Cardiac fibroblast (primary cell): Measurements from ENCODE around the gene STK10.

Experiments
- DNase-seq, 2 donors: peaks; one replicate each; pipeline versions ENCODE4 v3.0.0 to v3.0.0-alpha.2; 2010; ENCODE audit warnings: low read depth in 2 of 2
- H3K4me3 ChIP-seq, 2 donors: replicated peaks in 1 of 2; 1 replicate in 1 of 2; 2 replicates in 1 of 2; pipeline ENCODE4 v1.5.1; 2011; ENCODE audit warnings: low read depth in 2 of 2, low read length in 2 of 2, mild to moderate bottlenecking in 2 of 2, moderate library complexity in 1 of 2
- TF ChIP-seq, protein P1 (sequence below): IDR thresholded peaks from one replicate; pipeline ENCODE4 v1.5.1; 2011; ENCODE audit warnings: low read depth, mild to moderate bottlenecking, low read length, inconsistent platforms

Gene STK10

DNA sequence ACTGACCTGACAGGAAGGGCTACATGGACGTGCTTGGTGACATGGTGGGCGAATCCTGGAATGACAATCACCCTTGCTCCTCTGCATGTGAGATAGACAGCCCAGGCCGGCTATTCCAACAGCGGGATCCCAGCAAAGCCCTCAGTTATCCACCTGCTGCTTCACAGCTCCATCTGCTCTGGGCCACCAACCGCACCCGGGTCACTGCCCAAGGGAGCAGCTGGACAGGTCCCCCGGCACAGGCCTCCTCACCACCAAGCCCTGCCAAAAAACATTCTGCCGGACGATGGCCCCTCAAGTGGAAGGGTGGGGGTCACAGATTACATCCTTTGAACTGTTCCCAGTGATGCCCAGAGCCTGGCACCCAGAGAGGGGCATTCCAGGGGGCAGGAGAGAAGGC, 39.6 kb downstream of the STK10 start:
- no peak overlapping the region for H3K4me3 ChIP-seq
- TF ChIP-seq, protein P1, sequence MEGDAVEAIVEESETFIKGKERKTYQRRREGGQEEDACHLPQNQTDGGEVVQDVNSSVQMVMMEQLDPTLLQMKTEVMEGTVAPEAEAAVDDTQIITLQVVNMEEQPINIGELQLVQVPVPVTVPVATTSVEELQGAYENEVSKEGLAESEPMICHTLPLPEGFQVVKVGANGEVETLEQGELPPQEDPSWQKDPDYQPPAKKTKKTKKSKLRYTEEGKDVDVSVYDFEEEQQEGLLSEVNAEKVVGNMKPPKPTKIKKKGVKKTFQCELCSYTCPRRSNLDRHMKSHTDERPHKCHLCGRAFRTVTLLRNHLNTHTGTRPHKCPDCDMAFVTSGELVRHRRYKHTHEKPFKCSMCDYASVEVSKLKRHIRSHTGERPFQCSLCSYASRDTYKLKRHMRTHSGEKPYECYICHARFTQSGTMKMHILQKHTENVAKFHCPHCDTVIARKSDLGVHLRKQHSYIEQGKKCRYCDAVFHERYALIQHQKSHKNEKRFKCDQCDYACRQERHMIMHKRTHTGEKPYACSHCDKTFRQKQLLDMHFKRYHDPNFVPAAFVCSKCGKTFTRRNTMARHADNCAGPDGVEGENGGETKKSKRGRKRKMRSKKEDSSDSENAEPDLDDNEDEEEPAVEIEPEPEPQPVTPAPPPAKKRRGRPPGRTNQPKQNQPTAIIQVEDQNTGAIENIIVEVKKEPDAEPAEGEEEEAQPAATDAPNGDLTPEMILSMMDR = no peak
- DNase-seq = no peak

DNA sequence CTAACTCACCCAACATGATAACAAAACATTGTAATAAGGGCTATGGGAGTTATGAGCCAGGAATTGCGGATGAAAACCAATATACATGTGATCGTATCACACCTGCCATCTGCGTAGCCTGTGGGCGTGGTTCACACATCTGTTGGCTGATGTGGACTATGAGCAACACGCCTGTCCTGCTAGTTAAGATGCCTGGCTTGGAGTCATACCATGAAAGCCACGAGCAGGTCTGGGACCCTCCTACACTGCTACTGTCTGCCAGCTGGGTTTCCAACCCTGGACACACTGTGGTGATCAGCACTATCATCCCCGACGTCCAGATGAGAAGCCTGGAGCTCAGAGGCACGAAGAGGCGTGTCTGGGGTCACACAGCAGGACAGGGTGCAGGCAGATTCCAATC, 40.2 kb downstream of the STK10 start:
- DNase-seq = no peak
- no peak overlapping the region for H3K4me3 ChIP-seq
- TF ChIP-seq, protein P1 = no peak

DNA sequence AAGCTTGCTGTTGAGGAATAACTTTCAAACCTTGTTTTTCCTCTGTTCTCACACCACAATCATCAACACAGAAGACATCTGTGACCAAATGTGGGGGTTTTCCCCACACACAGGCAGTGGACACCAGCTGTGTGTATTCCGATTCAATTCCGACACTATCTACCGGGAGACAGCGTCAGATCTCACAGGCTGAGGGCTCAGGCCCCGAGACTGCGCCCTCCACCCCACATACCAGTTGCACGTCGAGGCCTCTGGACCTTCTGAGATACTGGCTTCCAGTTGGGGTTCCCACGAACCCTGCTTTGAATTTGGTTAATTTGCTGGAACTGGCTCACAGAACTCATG, 41.3 kb downstream of the STK10 start:
- H3K4me3 ChIP-seq = no peak overlapping the region
- TF ChIP-seq, protein P1 = no peak
- DNase-seq = no peak

DNA sequence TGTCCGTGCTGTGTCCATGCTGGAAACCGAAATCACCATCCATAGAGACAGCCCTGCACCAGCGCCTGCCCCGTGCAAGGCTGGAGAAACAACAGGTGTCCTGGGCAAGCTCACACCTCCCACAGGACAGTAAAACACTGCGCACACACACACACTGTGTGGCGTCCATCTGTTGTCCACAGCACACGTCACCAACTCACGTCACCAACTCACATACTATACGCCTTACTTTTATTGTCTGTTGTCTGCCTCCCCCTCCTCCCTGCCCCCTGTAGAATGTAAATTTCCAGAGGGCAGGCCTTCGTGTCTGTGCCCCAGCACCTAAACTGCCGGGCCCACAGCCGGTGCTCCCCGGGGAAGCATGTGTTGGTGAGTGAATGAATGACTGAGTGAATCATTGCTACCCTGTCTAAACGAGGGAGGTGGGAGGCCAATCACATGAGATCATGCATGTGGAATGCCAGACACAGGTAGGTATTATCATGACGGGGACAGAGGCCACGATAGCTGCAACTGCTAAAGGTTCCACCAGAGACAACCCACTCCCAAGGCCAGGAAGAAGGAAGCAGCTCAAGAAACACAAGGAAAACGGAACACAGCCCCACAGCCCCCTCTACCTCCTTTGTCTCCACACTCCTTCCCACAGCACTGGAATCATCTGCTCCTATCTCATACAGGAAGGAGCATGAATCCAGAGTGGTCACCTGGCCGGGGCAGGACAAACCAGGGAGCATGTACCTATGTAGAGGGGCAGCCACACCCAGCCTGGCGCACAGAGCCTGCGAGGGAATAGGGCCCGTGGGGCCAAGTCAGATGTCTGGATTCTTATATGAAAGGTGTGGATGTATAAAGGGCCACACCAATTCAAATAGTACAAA, 41.9 kb downstream of the STK10 start:
- TF ChIP-seq, protein P1 = no peak
- H3K4me3 ChIP-seq = no peak overlapping the region
- DNase-seq = no peak

DNA sequence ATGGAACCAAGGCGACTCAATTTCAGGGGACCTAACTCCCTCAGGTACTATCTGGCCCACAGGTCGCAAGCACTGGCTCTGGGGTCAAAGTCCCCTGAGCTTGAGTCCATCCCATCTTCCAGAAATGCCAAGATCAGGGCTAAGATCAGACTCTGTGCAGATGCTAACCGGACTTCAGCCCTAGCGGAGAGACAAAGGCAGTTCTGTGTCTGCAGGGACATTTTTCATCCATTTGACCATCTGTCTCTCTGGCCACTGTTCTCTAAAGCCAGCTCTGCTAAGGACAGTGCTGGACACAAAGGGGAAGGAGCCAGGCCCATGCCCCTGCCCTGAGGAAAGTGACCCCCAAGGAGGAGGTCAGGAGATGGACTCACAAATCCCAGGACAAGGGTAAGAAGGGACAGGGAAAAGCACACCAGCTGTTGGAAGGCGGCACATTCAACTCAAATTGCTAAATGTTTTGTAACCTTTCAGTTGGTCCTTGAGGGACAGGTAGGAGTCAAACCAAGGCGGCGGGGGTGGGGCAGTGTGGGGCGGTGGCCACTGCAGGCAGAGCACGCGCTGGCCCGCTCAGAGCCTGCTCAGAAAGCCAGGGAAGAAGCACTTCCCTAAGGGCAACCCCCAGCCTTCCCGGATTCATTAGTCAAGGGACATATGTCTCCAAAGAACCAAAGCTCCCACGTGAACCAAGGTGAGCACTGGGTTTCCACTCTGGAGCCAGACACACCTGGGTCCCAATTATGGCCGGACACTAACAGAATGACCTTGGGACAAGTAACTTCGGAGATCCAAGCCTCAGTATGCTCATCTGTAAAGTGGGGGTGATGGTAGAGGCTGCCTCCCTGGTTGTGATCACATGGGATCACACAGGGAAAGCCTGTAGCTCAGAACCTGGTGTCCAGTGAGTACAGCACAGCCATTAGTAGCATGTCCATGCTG, 42.8 kb downstream of the STK10 start:
- TF ChIP-seq, protein P1 = no peak
- no peak overlapping the region for H3K4me3 ChIP-seq
- DNase-seq = no peak

DNA sequence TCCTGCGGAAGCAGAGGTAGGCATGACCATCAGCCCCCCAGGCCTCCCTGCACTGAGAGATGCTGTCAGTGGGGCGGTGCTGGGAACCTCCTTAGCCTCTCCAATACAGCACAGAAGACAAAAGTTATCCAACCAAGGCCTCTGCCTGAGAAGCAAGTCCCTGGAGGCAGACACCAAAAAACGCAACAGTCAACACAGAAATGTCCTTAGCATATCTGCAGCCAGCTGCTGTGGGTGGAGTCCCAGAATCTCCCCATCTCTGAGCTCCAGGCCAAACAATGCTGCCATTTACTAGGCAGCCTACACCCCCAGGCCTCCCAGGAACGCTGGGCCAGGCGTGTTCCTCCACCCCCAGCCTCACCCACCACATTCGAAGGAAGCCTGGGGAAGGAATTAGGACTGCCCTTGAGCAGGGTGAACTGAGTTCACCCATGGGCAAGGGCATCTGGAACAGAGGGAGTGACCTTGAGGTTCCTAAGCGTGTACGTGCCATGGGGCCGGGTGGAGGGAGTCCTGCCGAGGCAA, 43.7 kb downstream of the STK10 start:
- TF ChIP-seq, protein P1 = no peak
- DNase-seq = peak; percentile 56 to 70
- no peak overlapping the region for H3K4me3 ChIP-seq
